HepG2 (cell line): ENCODE results near the gene SLIT1. TPM values are rescaled to one million over a fixed set of nuclear protein-coding genes. Genes with fewer than 3 reads are reported as not detected.

ENCODE experiments used
- ATAC-seq: fragments of 200-7000 bp; cut with Tn5 transposase; 3 replicates; pipeline ENCODE4 v1.9.1; 2020; ENCODE audit warnings: mild to moderate bottlenecking, moderate library complexity
- BruUV-seq: library from RNA; stranded (reverse); fragments of 400-500 nt; replicated peaks from 2 replicates; lab custom pipeline; 2021; lab: Mats Ljungman, UMichigan
- CTCF ChIA-PET: fragments of 300-600 bp; formaldehyde crosslinking; extraction: SDS; loops from one replicate; lab custom pipeline; 2021; ENCODE audit warnings: low total read pairs, inconsistent platforms, low intra/inter-chr PET ratio; lab: Yijun Ruan, JAX
- POLR2A ChIA-PET: fragments of 350-600 bp; sonication (Branson Sonifier 250); formaldehyde crosslinking; loops from one replicate; lab custom pipeline; 2020; ENCODE audit warnings: antibody characterized with exemption, inconsistent platforms; lab: Yijun Ruan, JAX
- DNase-seq: peaks from one replicate; pipeline ENCODE4 v3.0.0-alpha.2; 2015; ENCODE audit warnings: low spot score
- FAIRE-seq: peaks from 3 replicates; lab custom pipeline; 2011; peaks lifted over from hg19 to GRCh38; lab: Jason Lieb, UNC
- H2AFZ ChIP-seq: one replicate; pipeline ENCODE4 v1.6.1; 2011; ENCODE audit warnings: low read length, inconsistent platforms
- H3K27ac ChIP-seq: fragments of 300-600 bp; 3 replicates; pipeline ENCODE4 v1.8.0; 2011; ENCODE audit warnings: mixed run types, mild to moderate bottlenecking, mixed read lengths, low read length, inconsistent platforms; ENCODE audit not compliant: insufficient read depth; ENCODE audit errors: extremely low read length
- H3K27me3 ChIP-seq, 2 experiments: fragments of 200-600 bp in 1 of 2; 2 replicates in 1 of 2; 3 replicates in 1 of 2; pipeline versions ENCODE4 v1.6.0 to v1.8.0; 2011; ENCODE audit warnings: low read length in 2 of 2, mild to moderate bottlenecking in 2 of 2, moderate library complexity in 2 of 2, inconsistent platforms in 1 of 2; ENCODE audit not compliant: insufficient read depth in 2 of 2, control insufficient read depth in 1 of 2
- H3K36me3 ChIP-seq, 2 experiments: fragments of 200-600 bp in 1 of 2; replicated peaks in 1 of 2; 2 replicates in 1 of 2; 3 replicates in 1 of 2; pipeline versions ENCODE4 v1.5.1 to v1.8.0; 2011; ENCODE audit warnings: low read length in 2 of 2, inconsistent platforms in 1 of 2; ENCODE audit not compliant: insufficient read depth in 2 of 2, control insufficient read depth in 1 of 2
- H3K4me1 ChIP-seq: 2 replicates; pipeline ENCODE4 v1.5.1; 2012; ENCODE audit warnings: low read length, inconsistent platforms; ENCODE audit not compliant: insufficient read depth
- H3K4me2 ChIP-seq: 2 replicates; pipeline ENCODE4 v1.6.0; 2011; ENCODE audit warnings: low read depth, low read length, inconsistent platforms
- H3K4me3 ChIP-seq, 3 experiments: fragments of 200-600 bp in 1 of 3; sonication (generic), shearing (Covaris generic) in 1 of 3; replicated peaks in 1 of 3; 2 replicates each; pipeline ENCODE4 v1.5.1; 2011 to 2016; ENCODE audit warnings: low read length in 3 of 3, inconsistent platforms in 2 of 3, low read depth in 2 of 3, mild to moderate bottlenecking in 2 of 3, control low read depth in 1 of 3, mixed read lengths in 1 of 3; ENCODE audit not compliant: insufficient read depth in 1 of 3
- H3K79me2 ChIP-seq: one replicate; pipeline ENCODE4 v1.6.1; 2011; ENCODE audit warnings: low read length, inconsistent platforms; ENCODE audit not compliant: insufficient read depth
- H3K9ac ChIP-seq: 2 replicates; pipeline ENCODE4 v1.6.0; 2011; ENCODE audit warnings: mild to moderate bottlenecking, low read depth, low read length, inconsistent platforms; ENCODE audit not compliant: insufficient read depth
- H3K9me3 ChIP-seq: 2 replicates; pipeline ENCODE4 v1.5.1; 2012; ENCODE audit warnings: mild to moderate bottlenecking, low read length
- H4K20me1 ChIP-seq: 2 replicates; pipeline ENCODE4 v1.6.0; 2011; ENCODE audit warnings: inconsistent platforms, mild to moderate bottlenecking, low read length, moderate library complexity; ENCODE audit not compliant: insufficient read depth
- CCAR2 ChIP-seq: fragments of 200-400 bp; formaldehyde crosslinking; optimal IDR thresholded peaks from 2 replicates; pipeline ENCODE3; 2018; ENCODE audit warnings: low read depth, mild to moderate bottlenecking, low read length, moderate library complexity
- HHEX ChIP-seq: IDR thresholded peaks from 2 replicates; pipeline ENCODE4 v1.6.1; 2016; ENCODE audit warnings: control low read depth
- HNF4A ChIP-seq: sonication (generic); formaldehyde crosslinking; IDR thresholded peaks from 2 replicates; pipeline ENCODE4 v1.4.0; 2020; ENCODE audit warnings: missing genetic modification reagents
- IRF2 ChIP-seq: IDR thresholded peaks from 2 replicates; pipeline ENCODE4 v1.6.1; 2018; ENCODE audit warnings: missing genetic modification reagents, missing compliant biosample characterization
- NFRKB ChIP-seq: fragments of 450-650 bp; IDR thresholded peaks from 2 replicates; pipeline ENCODE4 v1.6.1; 2017
- NR2C2 ChIP-seq: sonication (generic); formaldehyde crosslinking; IDR thresholded peaks from 2 replicates; pipeline ENCODE4 v1.4.0; 2020; ENCODE audit warnings: missing genetic modification reagents, mild to moderate bottlenecking, moderate library complexity, borderline replicate concordance
- RFXANK ChIP-seq: IDR thresholded peaks from 2 replicates; pipeline ENCODE4 v1.6.1; 2016
- RXRB ChIP-seq: IDR thresholded peaks from 2 replicates; pipeline ENCODE4 v1.6.1; 2016; ENCODE audit warnings: borderline replicate concordance, missing genetic modification reagents, missing compliant biosample characterization
- TFDP2 ChIP-seq: sonication (generic); formaldehyde crosslinking; IDR thresholded peaks from 2 replicates; pipeline ENCODE4 v1.4.0; 2020; ENCODE audit warnings: missing genetic modification reagents
- TGIF2 ChIP-seq: IDR thresholded peaks from 2 replicates; pipeline ENCODE4 v1.6.1; 2016; ENCODE audit warnings: control low read depth, missing compliant biosample characterization
- ZFP37 ChIP-seq: sonication (generic); formaldehyde crosslinking; IDR thresholded peaks from 2 replicates; pipeline ENCODE4 v1.4.0; 2020; ENCODE audit warnings: missing genetic modification reagents, borderline replicate concordance
- ZFP62 ChIP-seq: sonication (generic); formaldehyde crosslinking; IDR thresholded peaks from 2 replicates; pipeline ENCODE4 v1.4.0; 2020; ENCODE audit warnings: missing genetic modification reagents
- ZKSCAN1 ChIP-seq: fragments of 150-350 bp; IDR thresholded peaks from 2 replicates; pipeline ENCODE4 v1.6.1; 2014; ENCODE audit warnings: low read length
- ZNF335 ChIP-seq: sonication (generic); formaldehyde crosslinking; IDR thresholded peaks from 2 replicates; pipeline ENCODE4 v1.4.0; 2020; ENCODE audit warnings: missing genetic modification reagents
- ZNF678 ChIP-seq: sonication (generic); formaldehyde crosslinking; IDR thresholded peaks from 2 replicates; pipeline ENCODE4 v1.4.0; 2020; ENCODE audit warnings: mild to moderate bottlenecking, missing genetic modification reagents
- ZSCAN5A ChIP-seq: sonication (generic); formaldehyde crosslinking; IDR thresholded peaks from 2 replicates; pipeline ENCODE4 v1.8.0; 2022; ENCODE audit warnings: mild to moderate bottlenecking, missing genetic modification reagents, borderline replicate concordance
- WGBS: methylation state at CpG from one replicate; pipeline ENCODE4 v1.1.6; 2017; ENCODE audit warnings: low lambda C conversion rate; 5-methylcytosine and 5-hydroxymethylcytosine counted together
- in situ Hi-C: cut with HindIII; loops from 2 replicates; pipeline ENCODE4 v1.10.0; 2017; ENCODE audit warnings: low pct_unique_long_range_greater_than_20kb; ENCODE audit not compliant: extremely low pct_ligation_motif_present
- intact Hi-C: fragments of 100-400 bp; cut with micrococcal nuclease; formaldehyde crosslinking; loops from one replicate; pipeline ENCODE4 v1.10.0; 2022; ENCODE audit not compliant: unreplicated experiment
- polyA plus RNA-seq, 8 experiments: library from polyadenylated mRNA; depleted of rRNA in 3 of 8; stranded (reverse) in 7 of 8; unstranded in 1 of 8; fragments of >200 nt; fragmentation: Illumina TruSeq in 4 of 8; extraction: Trizol in 4 of 8; gene quantifications; 2 replicates each; pipeline versions ENCODE4 v1.2.1 to v1.2.3, GENCODE V29; 2011 to 2016; ENCODE audit warnings: low read depth in 4 of 8, missing spikeins in 1 of 8, mixed read lengths in 1 of 8; ENCODE audit not compliant: insufficient read depth in 1 of 8
- total RNA-seq, 5 experiments: library from RNA; depleted of rRNA; stranded (reverse); fragments of >200 nt; fragmentation: Illumina TruSeq; extraction: Trizol; gene quantifications; 2 replicates each; pipeline ENCODE4 v1.2.3, GENCODE V29; 2016; ENCODE audit warnings: low read depth in 1 of 5
- TF ChIP-seq, protein P1 (sequence below): sonication (generic); formaldehyde crosslinking; IDR thresholded peaks from 2 replicates; pipeline ENCODE4 v1.5.0; 2020; ENCODE audit warnings: missing genetic modification reagents, mild to moderate bottlenecking, borderline replicate concordance
- TF ChIP-seq, protein P2 (sequence below): sonication (generic); formaldehyde crosslinking; IDR thresholded peaks from 2 replicates; pipeline ENCODE4 v1.8.1; 2023; ENCODE audit warnings: mild to moderate bottlenecking, missing genetic modification reagents, borderline replicate concordance
- TF ChIP-seq, protein P3 (sequence below): sonication (generic); formaldehyde crosslinking; IDR thresholded peaks from 2 replicates; pipeline ENCODE4 v1.5.0; 2020; ENCODE audit warnings: mild to moderate bottlenecking, missing genetic modification reagents

SLIT1 gene
- total and polyA plus RNA-seq, 2 of the 13 experiments (the other 11 are each of a cell fraction or from before 2014, with no cell fraction given) = 0.09 to 0.33 TPM

GRCh38 chr10:97128039-97128492 lies 57.7 kb downstream of the SLIT1 start (continued):
- TF ChIP-seq NFRKB (no peak), NR2C2 (CRISPR knock-in tag) (no peak), HNF4A (CRISPR knock-in tag) (no peak), ZNF335 (CRISPR knock-in tag) (no peak), HHEX (CRISPR knock-in tag) (no peak), TFDP2 (CRISPR knock-in tag) (no peak), ZKSCAN1 (no peak)

DNA sequence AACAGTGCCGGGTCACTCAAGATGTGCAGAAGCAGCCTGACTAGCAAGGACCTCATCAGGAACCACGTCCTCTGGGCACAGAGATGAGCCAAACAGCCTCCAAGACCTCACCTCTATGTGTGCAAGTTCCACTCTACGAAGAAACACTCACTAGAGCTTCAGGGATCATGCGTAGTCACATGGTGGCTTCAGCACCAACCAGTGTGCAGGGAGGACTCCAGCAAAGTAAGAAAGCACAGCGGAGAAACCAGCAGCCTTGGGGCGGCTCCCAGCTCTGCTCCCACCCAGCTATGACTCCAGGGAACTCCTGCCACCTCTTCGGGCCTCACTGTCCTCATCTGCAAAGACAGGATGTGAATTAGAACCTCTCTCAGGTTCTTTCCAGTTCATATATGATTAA lies 58.2 kb downstream of the SLIT1 start:
- ATAC-seq (no peak), FAIRE-seq (no peak), DNase-seq (no peak)
- Histone ChIP-seq H4K20me1 (no peaks in the 10 kb centered on the region), H3K27me3 (peaks cover 4 to 86% of the 10 kb centered on the region in 2 experiments; a peak in 4 of 5 replicates), H3K4me3 (no peak overlapping the region), H3K9ac (no peak overlapping the region), H3K4me2 (no peak overlapping the region), H3K36me3 (no peaks in the 10 kb centered on the region), H3K27ac (no peak overlapping the region), H3K4me1 (no peaks in the 10 kb centered on the region), H3K79me2 (no peaks in the 10 kb centered on the region), H3K9me3 (no peaks in the 10 kb centered on the region), H2AFZ (no peak overlapping the region)
- ChIA-PET CTCF (no interaction called here), POLR2A (interaction anchor here (1.1 kb wide), 1 partner anchor 13 kb away, joined by 3 read pairs; no protein-coding TSS in a partner anchor)
- intact Hi-C loops (no loop called here), in situ Hi-C loops (no loop called here)
- WGBS = 28% methylated on average over 6 of the region's 7 CpGs
- BruUV-seq = no TSS peak
- no peak for TF ChIP-seq TGIF2 (CRISPR knock-in tag)
- no peak for TF ChIP-seq ZSCAN5A (CRISPR knock-in tag)
- no peak for TF ChIP-seq RFXANK
- no peak for TF ChIP-seq IRF2
- TF ChIP-seq ZFP37 (CRISPR knock-in tag) = no peak
- no peak for TF ChIP-seq ZFP62 (CRISPR knock-in tag)
- TF ChIP-seq, protein P1, sequence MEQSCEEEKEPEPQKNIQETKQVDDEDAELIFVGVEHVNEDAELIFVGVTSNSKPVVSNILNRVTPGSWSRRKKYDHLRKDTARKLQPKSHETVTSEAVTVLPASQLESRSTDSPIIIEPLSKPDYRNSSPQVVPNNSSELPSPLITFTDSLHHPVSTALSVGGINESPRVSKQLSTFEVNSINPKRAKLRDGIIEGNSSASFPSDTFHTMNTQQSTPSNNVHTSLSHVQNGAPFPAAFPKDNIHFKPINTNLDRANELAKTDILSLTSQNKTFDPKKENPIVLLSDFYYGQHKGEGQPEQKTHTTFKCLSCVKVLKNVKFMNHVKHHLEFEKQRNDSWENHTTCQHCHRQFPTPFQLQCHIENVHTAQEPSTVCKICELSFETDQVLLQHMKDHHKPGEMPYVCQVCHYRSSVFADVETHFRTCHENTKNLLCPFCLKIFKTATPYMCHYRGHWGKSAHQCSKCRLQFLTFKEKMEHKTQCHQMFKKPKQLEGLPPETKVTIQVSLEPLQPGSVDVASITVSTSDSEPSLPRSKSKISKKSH (CRISPR knock-in tag) = no peak
- no peak for TF ChIP-seq CCAR2
- no peak for TF ChIP-seq RXRB
- TF ChIP-seq, protein P2, sequence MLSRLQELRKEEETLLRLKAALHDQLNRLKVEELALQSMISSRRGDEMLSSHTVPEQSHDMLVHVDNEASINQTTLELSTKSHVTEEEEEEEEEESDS (CRISPR knock-in tag) = no peak
- no peak for TF ChIP-seq ZNF678
- TF ChIP-seq, protein P3, sequence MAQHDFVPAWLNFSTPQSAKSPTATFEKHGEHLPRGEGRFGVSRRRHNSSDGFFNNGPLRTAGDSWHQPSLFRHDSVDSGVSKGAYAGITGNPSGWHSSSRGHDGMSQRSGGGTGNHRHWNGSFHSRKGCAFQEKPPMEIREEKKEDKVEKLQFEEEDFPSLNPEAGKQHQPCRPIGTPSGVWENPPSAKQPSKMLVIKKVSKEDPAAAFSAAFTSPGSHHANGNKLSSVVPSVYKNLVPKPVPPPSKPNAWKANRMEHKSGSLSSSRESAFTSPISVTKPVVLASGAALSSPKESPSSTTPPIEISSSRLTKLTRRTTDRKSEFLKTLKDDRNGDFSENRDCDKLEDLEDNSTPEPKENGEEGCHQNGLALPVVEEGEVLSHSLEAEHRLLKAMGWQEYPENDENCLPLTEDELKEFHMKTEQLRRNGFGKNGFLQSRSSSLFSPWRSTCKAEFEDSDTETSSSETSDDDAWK = no peak
